Medulla oblongata (tissue), 1 donor: ENCODE data around the gene CLIC1.
"Not testable (repeated sequence)": the region's sequence is repeated elsewhere in the genome, so short reads cannot be mapped to it uniquely, and the experiment has no call there.

Experiments used
- DNase-seq: peaks from one replicate; pipeline ENCODE4 v3.0.0-alpha.2; 2015; ENCODE audit errors: extremely low spot score

CLIC1 gene

DNA sequence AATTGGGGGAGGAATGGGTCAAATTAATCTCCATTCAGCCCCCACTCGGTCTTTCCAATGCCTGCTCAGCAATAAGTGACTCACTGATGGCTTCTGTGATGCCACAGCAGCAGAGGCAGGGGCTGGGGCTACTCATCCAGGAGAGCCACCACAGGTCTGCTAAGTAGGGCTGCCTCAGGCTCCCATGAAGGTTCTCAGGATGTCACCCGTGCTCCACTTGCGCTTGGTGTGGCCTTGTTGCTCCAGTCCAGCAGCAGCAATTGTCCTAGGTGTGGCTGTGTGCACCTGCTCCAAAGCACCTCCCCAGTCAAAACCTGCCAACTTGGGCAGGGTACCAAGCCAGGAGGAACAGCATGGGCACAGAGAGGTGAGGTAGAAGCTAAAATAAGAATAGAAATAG is 14.2 kb downstream of the CLIC1 start:
- DNase-seq: no peak

DNA sequence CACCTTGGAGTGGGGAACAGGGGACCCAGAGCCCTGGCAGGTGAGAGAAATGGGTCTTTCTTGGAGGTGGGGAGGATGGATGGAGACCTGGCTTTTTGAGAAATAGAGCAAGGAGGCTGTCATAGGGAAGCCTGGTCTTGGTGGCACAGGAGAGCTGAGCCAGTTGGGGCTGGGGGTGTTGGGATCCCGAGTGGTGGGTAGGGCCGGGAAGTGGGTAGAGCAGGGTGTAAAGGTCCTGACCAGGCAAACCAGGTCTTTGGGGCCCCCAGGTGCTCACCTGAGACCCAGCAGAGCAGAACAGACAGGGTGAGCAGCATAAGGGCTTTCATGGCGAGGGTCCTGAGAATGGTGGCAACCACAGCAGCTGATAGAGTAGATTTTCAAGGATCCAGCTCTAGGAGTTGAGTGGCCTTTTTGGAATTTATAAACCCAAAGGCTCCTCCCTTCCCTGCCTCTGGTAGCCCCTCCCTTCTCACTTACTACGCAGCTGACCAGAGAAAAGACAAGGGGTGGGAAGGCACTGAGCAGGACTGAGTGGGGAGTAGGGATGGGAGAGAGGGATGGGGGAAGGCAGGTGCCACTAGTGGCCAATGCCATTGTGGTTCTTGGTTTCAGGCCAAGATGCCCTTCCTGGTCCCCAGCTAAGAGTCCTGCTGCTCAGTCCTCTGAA is 14.8 kb downstream of the CLIC1 start, which contains the start of gene LY6G6C:
Gene LY6G6C, minus strand, starts transcription at position 396 of the 670 bp plus-strand sequence. Its CDS starts 67 bp downstream, at position 329.
- DNase-seq: no peak

DNA sequence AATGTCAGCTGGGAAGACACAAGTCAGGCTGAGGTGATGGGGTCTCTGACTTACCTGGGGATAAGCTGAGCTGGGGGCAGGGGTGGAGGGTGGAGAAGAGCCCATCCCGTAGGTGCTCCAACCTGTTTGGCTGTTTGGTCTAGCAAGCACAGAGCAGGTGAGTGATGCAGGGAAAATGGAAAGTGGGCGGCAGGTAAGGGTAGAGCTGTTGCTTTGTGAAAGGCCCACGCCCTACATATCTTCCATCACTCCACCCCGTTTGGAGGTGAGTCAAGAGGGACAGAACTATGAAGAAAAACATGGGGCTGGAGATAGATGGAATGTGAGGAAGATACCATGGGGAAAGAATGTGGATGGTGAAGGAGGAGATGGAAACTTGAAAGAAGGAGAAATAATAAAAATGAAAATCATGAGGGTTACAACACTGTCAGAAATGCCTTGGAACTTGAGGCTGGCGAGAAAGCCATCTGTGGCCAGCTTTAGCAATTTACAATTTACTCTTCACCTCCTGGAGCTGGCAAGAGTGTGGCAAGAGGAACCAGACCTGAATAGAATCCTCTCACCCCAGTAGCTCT is 16.0 kb downstream of the CLIC1 start:
- DNase-seq: no peak

DNA sequence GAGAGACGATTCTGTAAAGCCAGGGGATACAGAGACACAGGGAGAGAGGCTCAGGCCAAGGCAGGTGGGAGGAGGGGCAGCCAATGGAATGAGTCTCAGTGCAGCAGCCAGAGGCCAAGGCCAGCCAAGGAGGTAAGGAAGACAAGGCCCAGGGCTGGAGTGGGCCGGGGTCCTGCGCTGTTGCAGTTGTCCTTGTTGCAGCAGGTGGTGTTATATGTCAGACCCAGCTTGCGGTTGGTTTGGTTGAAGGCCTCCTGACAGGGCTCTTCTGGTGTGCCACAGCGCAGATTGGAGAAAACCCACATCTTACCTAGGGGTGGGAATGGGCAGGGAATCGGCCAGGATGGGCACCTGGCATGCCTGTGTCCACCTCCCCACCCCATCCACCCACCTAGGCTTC is 17.3 kb downstream of the CLIC1 start:
- no peak for DNase-seq

DNA sequence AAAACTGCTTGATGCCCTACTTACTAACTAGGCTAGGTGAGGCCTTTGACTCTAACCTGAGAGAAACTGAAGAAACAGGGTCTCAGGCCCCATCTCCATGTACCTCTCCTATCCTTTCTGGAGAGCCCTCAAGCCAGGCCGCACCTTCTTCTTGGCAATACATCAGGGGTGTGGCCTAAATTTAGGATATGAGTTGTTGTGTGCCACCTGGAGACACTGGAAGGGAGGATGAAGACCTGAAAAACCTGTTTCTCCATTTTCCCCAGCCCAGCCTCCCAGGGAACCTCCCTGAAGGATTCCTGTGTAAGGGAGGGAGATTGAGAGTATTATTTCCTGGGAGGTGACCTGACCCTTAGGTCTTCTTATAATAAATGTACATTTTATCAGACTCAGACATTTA is 18.1 kb downstream of the CLIC1 start:
- no peak for DNase-seq

DNA sequence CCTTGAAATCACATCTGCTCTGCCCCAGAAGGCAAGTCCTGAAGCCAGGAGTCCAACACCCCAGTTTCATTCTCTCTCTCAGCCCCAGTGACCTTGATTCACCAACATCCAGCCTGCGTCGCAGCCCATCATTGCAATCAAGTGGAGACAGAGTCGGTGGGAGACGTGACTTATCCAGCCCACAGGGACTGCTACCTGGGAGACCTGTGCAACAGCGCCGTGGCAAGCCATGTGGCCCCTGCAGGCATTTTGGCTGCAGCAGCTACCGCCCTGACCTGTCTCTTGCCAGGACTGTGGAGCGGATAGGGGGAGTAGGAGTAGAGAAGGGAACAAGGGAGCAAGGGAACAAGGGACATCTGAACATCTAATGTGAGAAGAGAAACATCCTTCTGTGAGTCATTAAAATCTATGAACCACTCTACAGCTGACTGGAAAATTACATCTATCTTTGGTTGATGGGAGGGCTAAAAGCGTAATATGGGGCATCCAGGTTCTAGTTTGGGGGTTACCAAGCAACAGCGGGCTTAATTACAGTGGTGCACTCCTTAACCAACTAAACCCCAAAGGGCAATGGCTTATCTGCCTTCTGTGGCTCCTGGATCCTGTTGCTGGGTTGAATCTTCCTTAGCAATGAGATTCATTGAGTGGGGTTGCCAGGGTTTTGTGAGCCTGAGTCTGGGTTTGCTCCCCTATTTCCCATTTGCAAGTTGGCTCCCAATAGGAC is 18.7 kb downstream of the CLIC1 start:
- DNase-seq: no peak

DNA sequence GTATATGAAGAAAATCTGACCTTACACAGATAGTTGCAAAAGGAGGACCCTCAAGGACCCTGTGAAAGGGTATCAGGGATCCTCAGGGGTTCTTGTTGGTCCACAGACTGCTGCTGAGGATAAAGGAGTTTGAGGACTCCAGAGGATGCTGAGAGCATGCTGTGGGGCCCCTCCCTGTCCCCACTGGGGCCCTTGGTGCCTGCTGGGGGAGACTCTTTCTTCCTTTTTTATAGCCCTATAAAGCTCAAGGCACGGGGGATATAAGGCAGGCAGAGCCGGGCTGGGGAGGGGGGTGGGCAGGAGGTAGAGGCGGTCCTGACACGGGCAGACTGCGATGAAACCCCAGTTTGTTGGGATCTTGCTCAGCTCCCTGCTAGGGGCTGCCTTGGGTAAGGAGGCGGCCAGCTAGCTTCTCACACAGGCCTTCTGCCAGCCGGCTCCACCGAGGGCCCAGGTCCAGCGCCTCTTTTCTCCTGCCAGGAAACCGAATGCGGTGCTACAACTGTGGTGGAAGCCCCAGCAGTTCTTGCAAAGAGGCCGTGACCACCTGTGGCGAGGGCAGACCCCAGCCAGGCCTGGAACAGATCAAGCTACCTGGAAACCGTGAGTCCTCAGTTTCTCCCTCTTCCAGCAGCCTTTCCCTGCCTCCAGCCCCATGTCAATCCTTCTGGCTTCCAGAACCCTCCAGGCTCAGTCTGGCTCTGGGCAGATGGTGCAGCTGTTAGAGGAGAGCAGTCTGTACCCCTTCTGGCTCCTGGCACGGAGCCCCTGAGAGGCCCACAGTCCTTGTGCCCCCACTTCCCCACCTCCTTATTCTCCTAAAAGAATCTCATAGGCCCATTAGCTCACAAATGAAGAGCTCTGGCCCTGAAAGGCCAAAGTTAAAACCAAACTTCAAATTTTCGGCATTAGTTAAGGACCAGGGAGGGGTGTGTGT is 21.0 kb downstream of the CLIC1 start, which contains the start of gene LY6G6D:
Gene LY6G6D, plus strand, starts transcription at position 327 of the 937 bp plus-strand sequence. Its CDS starts 8 bp downstream, at position 335.
- no peak for DNase-seq

DNA sequence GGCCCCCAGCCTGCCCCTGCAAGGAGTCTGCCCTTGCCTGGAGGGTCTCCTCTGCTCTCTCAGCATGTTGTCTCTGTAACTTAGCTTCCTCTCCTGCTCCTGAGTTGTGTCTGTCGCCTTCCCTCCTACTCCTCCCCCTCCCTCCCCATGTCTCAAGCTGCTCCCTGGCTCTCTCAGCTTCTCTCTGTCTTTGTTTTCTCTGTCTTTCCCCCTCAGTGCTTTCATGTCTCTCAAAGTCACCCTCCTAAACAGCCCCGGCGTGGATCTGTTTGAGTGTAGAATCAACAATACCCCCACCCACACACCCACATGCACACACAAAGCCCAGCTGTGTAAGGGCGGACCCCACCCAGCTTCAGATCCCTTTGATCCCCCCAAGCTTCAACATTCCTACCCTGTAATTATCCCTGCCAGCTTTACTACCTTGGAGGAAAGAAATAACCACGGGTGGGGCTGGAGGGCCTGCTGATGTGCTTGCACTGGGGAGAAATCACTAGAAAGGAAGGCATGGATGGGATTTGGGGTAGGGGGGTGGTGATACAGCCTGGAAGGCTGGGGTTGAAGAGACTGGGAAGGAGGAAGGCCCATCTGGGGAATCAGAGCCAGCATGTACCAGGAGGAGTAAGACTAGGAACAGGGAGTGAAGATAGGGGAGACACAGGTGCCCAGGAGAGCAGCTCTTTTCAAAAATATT is 22.2 kb downstream of the CLIC1 start:
- no peak for DNase-seq

DNA sequence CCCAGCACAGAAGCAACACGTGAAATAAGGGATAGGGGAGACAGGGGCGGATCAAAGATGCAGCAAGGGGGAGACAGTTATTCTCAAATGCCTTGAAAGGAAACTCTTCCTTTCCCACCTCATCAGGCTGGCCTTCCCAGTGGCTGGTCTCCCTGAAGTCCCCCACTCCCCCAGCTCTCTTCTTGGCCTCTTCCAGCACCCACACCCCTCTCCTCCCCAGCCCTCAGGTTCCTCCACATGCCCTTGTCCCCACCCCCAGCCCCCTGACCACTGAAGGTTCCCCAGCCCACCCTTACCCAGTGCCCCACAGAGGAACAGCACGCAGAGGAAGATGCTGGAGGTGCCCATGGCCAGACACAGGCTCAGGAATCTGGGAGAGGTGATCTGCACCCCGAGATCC is 22.9 kb downstream of the CLIC1 start:
- no peak for DNase-seq

DNA sequence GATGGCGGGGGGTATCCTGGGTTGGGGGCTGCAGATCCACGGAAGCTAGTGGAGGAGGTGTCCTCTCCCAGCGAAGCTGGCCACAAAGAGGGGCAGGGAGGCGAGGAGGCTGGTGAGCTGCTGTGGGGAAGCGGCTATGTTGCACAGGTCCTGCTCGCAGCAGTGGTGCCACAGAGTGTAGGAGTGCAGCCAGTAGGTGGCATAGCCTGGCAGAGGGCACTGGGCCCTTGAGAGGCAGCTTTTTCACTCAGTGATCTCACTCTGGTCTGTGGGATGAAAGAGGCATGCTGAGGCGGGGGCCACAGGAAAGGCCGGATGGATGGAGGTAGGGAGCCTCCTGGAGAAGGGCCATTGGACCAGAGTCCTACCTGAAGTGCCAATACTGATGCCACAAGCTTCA is 24.0 kb downstream of the CLIC1 start:
- no peak for DNase-seq

DNA sequence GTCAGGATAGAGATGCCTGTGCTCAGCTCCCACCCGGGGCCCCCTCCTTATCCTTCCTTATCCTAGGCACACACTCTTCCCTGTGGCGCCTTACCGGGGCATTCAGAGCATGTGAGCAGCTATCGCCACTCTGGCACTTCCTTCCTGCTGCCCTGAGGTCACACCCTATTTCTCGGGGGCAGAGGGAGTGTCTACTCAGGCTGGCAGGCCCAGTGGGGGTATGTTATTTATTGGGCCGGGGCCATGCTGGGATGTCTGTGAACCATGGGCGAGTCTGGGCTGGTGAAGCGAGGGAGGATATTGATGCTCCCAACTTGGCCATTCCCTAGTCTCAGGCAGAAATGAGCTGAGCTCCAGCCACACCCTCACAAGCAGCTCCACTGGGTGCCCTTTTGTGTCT is 25.1 kb downstream of the CLIC1 start:
- no peak for DNase-seq

DNA sequence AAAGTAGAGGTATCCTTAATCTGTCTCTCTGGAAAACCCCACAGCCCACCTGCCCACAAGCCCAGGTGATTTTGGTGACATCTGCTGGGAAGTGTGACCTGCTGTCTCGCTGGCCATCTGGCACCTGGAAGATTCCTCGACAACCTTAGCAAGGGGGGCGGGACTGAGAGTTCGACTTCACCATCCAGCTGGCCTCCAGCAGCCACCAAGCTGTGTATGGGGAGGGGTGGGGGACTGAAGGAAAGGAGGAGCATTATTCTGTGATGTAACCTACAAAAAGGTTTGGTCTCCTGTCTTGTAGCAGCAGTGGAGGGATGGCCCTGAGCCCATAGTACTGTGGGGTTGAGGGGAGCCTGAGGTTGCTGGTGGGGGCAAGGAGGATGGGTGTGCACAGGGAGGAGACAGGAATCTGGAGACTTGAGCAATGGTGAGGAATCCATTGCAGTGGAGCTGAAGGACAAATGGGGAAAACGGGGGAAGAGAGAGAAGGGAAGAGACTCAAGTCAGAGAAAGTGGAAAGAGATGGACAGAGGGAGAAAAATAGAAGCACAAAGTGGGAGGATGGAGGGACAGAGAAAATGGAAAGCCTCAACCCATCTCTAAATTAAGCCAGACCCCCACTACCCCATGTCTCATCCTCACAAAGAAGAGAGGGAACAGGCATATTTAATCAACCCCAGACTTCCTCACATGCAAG is 25.7 kb downstream of the CLIC1 start:
- no peak for DNase-seq

DNA sequence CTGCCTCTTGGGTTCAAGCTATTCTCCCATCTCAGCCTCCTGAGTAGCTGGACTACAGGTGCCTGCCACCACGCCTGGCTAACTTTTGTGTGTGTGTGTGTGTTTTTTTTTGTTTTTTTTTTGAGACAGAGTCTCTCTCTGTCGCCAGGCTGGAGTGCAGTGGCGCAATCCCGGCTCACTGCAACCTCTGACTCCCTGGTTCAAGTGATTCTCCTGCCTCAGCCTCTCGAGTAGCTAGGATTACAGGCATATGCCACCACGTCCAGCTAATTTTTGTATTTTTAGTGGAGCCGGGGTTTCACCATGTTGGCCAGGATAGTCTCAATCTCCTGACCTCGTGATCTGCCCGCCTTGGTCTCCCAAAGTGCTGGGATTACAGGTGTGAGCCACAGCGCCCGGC is 27.2 kb downstream of the CLIC1 start:
- DNase-seq: not testable (repeated sequence)

DNA sequence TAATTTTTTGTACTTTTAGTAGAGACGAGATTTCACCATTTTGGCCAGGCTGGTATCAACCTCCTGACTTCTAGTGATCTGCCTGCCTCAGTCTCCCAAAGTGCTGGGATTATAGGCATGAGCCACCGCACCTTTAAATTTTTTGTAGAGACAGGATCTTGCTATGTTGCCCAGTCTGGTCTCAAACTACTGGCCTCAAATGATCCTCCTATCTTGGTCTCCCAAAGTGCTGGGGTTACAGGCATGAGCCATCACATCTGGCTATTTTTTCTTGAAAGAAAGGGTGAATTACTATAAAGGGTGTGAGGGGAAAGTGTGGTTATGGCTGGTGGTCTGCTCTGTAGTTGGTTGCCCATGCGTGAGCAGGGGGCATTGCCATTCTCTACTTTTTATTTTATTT is 28.1 kb downstream of the CLIC1 start:
- no peak for DNase-seq

DNA sequence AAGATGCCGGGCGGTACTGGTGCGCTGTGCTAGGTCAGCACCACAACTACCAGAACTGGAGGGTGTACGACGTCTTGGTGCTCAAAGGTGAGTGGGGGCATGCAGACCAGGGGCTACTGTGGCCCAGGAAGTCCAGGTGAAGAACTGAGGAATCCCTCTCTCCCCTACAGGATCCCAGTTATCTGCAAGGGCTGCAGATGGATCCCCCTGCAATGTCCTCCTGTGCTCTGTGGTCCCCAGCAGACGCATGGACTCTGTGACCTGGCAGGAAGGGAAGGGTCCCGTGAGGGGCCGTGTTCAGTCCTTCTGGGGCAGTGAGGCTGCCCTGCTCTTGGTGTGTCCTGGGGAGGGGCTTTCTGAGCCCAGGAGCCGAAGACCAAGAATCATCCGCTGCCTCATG is 28.6 kb downstream of the CLIC1 start:
- DNase-seq: no peak

DNA sequence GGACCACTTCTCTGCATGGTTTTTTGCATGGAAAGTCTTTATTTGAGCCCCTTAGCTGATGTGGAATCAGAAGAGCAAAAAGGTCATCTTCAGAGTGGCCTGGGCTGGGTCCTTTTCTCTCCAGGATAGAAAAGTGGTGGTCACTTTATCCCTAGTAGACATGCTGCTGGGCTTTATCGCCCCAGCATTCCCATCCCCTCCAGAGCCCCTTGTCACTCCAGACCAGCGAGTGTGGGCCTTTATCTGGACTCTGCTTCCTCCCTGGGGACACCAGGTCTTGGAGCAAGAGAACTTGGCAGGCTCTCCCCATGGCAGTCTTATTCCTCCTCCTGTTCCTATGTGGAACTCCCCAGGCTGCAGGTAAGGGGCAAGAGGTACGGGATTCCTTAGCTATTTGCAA is 29.7 kb downstream of the CLIC1 start, which contains the start of gene LY6G6F:
Gene LY6G6F, plus strand, starts transcription at position 268 of the 400 bp plus-strand sequence. Its CDS starts 41 bp downstream, at position 309.
- no peak for DNase-seq

DNA sequence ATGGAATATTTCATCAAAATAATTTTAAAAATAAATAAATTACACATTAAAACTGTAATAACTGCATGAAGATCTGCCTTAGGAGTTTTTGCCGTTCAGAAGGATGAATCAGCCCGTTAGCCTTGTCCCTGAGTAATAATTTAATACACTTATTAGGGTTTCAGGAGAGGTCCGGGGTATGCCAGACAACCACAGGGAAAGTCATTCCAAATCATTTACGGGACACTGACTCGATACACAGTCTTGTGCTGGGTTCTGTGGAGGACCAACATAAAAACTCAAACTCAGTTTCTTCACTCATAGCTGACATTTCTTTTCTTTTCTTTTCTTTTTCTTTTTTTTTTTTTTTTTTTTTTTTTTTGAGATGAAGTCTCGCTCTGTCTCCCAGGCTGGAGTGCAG is 30.4 kb downstream of the CLIC1 start:
- no peak for DNase-seq

DNA sequence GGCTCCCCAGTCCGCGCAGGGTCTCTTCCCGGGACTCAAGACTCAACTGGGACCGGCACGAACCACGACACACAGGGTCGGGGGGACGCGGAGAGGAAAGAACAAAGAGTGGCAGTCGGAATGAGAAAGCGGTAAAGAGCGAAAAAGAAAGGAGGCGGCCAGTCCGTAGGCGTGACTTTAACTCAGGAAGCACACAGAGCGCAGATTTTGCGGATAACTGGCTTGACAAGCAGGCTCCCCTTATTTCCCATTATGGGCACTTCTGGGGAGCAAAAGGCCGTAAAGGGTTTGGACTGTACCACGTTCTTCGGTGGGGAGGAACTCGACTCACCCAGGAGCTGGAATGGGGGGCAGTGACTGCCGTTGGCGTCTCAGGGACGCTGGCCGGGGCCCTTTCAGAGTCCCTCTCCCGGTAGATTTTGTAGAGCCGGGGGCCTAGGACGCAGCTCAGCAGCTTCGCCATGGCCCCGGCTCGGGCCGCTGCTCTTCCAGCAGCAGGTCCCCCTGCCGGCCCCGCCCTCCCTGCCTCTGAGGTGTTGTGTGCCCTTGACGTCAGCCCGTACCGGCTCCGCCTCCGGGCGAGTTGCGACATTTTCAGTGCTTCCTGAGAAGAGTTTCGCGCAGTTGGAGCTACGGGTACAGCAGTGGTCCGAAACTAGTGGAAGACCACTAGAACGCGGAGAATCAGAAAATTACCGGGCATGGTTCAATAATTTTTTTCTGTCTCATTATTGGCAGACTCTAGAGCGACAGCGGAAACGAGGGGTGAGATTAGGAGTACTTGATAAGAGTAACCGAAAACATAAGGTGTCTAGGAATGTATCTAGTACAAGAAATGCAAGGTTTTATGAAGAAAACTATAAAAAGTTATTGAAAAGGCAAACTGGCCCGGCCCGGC is 33.3 kb downstream of the CLIC1 start, which contains the start of gene ABHD16A:
Gene ABHD16A, minus strand, starts transcription at position 506 of the 898 bp plus-strand sequence. Its CDS starts 43 bp downstream, at position 463.
- DNase-seq: peak; percentile 99

DNA sequence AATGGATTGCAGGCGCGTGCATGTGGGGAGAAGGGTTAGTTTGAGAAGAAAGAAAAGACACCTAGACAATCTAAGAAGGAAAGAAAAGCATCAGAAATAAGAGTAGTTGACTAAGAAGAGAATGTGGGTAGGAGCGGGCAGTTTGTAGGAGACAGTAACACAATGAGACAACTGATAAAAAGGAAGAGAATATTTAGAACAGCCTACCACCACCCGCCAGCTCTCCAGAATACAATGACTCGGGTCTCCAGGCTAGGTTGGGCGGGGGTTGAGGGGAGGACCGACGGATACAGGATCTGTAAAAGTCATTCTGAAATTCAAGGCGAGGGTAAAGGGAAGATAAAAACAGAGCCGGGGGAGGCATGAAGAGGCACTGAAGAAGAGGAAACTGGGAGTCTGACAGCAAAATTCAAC is 33.9 kb downstream of the CLIC1 start:
- DNase-seq: no peak
